ENCODE results near the gene INAFM1. TPM values are rescaled to one million over a fixed set of nuclear protein-coding genes. Genes with fewer than 3 reads are reported as not detected.

Gene INAFM1
- total and polyA plus RNA-seq, 2 experiments from 2014 or later: 1.9 to 11.9 TPM

GRCh38 chr19:47227352-47228167 lies 47.1 kb upstream of the INAFM1 start:
- Histone ChIP-seq H3K9me2 (replicated peaks; ENCODE audit: insufficient read depth) (no peaks in the 10 kb centered on the region), H3K27me3 (no peaks in the 10 kb centered on the region), H3K4me3 (peak overlapping the region; percentile 30), H3K79me2 (peaks cover 41% of the 10 kb centered on the region), H3K4me2 (peak overlapping the region; percentile 98), H3K4me1 (ENCODE audit: insufficient read depth) (peaks cover 37% of the 10 kb centered on the region), H3K27ac (peak overlapping the region; percentile 99), H3K9me3 (ENCODE audit: low read depth) (no peaks in the 10 kb centered on the region), H4K20me1 (ENCODE audit: insufficient read depth, poor library complexity, severe bottlenecking) (peaks cover 2% of the 10 kb centered on the region), H3K36me3 (replicated peaks; ENCODE audit: insufficient read depth, low read depth) (no peaks in the 10 kb centered on the region), H2AFZ (no peak overlapping the region)
- no peak for TF ChIP-seq EZH2phosphoT487 (IDR thresholded peaks at IDR 0.05; ENCODE audit: low read depth, severe bottlenecking, unreplicated experiment)
- TF ChIP-seq CTCF (IDR thresholded peaks at IDR 0.05; ENCODE audit: poor library complexity): no peak
- no peak for TF ChIP-seq EZH2 (IDR thresholded peaks at IDR 0.05; ENCODE audit: borderline replicate concordance)
- WGBS (ENCODE audit: low lambda C conversion rate, missing lambda C conversion rate): 7% methylated on average over 15 of the region's 27 CpGs
- DNase-seq (ENCODE audit: low spot score): peak; percentile 92

- 14% methylated on average over 13 of the region's 50 CpGs for WGBS (ENCODE audit: low lambda C conversion rate, missing lambda C conversion rate)
- no peaks in the 10 kb centered on the region for H3K27me3 ChIP-seq
- H3K4me3 ChIP-seq: peak overlapping the region; percentile 30
- no peaks in the 10 kb centered on the region for H3K9me2 ChIP-seq (replicated peaks; ENCODE audit: insufficient read depth)
- peaks cover 38% of the 10 kb centered on the region for H3K4me1 ChIP-seq (ENCODE audit: insufficient read depth)
- DNase-seq (ENCODE audit: low spot score): peak; percentile 76
- H2AFZ ChIP-seq: no peak overlapping the region
- peaks cover 2% of the 10 kb centered on the region for H4K20me1 ChIP-seq (ENCODE audit: insufficient read depth, poor library complexity, severe bottlenecking)
- peak overlapping the region; percentile 98 for H3K4me2 ChIP-seq
- peak overlapping the region; percentile 99 for H3K27ac ChIP-seq
- TF ChIP-seq EZH2phosphoT487 (IDR thresholded peaks at IDR 0.05; ENCODE audit: low read depth, severe bottlenecking, unreplicated experiment) (no peak), EZH2 (IDR thresholded peaks at IDR 0.05; ENCODE audit: borderline replicate concordance) (no peak), CTCF (IDR thresholded peaks at IDR 0.05; ENCODE audit: poor library complexity) (no peak)
- H3K9me3 ChIP-seq (ENCODE audit: low read depth): no peaks in the 10 kb centered on the region
- H3K79me2 ChIP-seq: peaks cover 40% of the 10 kb centered on the region
- H3K36me3 ChIP-seq (replicated peaks; ENCODE audit: insufficient read depth, low read depth): no peaks in the 10 kb centered on the region
Measured at GRCh38 chr19:47228168-47228936, 46.3 kb upstream of the INAFM1 start.

DNA sequence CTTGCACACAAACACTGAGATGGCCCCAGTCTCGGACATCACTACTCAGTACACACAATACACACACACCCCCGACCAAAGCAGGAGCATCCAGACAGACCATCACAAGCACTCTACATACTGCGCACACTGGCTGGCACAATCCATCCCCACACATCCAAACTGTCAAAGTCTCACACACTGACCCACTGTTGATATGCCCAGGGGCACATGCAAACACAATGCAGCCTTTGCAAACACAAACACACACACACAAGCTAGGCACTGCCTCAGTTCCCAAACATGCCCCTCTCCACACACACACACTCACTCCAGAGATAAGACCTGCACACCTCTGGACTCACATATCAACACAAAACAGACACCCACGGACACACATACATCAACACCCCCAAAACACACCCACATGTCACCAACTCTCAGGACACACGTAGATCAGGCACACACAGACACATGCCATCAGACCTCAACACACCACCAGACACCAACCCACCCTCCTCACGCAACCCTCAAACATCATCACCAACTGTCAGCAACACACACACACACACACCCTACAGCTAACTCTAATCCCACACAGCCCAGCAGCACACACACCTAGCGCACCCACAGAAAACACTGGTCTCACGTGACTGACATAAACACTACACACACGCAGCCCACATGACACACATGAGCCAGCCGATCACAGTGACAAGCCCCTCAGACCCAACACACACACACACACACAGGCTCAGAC lies 45.6 kb upstream of the INAFM1 start:
- 45% methylated on average over 10 of the region's 10 CpGs for WGBS (ENCODE audit: low lambda C conversion rate, missing lambda C conversion rate)
- Histone ChIP-seq H3K27ac (peak overlapping the region; percentile 99), H3K79me2 (peaks cover 33% of the 10 kb centered on the region), H3K9me3 (ENCODE audit: low read depth) (no peaks in the 10 kb centered on the region), H2AFZ (no peak overlapping the region), H3K4me2 (peak overlapping the region; percentile 98), H3K27me3 (no peaks in the 10 kb centered on the region), H3K4me3 (peak overlapping the region; percentile 97), H3K9me2 (replicated peaks; ENCODE audit: insufficient read depth) (no peaks in the 10 kb centered on the region), H3K4me1 (ENCODE audit: insufficient read depth) (peaks cover 38% of the 10 kb centered on the region), H4K20me1 (ENCODE audit: insufficient read depth, poor library complexity, severe bottlenecking) (peaks cover 2% of the 10 kb centered on the region), H3K36me3 (replicated peaks; ENCODE audit: insufficient read depth, low read depth) (no peaks in the 10 kb centered on the region)
- peak; percentile 42 for DNase-seq (ENCODE audit: low spot score)
- no peak for TF ChIP-seq EZH2phosphoT487 (IDR thresholded peaks at IDR 0.05; ENCODE audit: low read depth, severe bottlenecking, unreplicated experiment)
- TF ChIP-seq EZH2 (IDR thresholded peaks at IDR 0.05; ENCODE audit: borderline replicate concordance): no peak
- TF ChIP-seq CTCF (IDR thresholded peaks at IDR 0.05; ENCODE audit: poor library complexity): no peak
